Activated CD4-positive, CD25-positive, alpha-beta regulatory T cell treated with anti-CD3 and anti-CD28 coated beads, Interleukin-2, amount 50 U/mL, for 24 hours (primary cell): Measurements from ENCODE around the gene GOLGA6L10.
"Not testable (repeated sequence)": the region's sequence is repeated elsewhere in the genome, so short reads cannot be mapped to it uniquely, and the experiment has no call there.

Source experiments
- ATAC-seq, 2 donors: fragments of 150-1000 bp; cut with Tn5 transposase; one replicate each; pipeline ENCODE4 v1.10.0; 2021; ENCODE audit warnings: mild to moderate bottlenecking in 1 of 2, moderate library complexity in 1 of 2

GOLGA6L10 gene

DNA sequence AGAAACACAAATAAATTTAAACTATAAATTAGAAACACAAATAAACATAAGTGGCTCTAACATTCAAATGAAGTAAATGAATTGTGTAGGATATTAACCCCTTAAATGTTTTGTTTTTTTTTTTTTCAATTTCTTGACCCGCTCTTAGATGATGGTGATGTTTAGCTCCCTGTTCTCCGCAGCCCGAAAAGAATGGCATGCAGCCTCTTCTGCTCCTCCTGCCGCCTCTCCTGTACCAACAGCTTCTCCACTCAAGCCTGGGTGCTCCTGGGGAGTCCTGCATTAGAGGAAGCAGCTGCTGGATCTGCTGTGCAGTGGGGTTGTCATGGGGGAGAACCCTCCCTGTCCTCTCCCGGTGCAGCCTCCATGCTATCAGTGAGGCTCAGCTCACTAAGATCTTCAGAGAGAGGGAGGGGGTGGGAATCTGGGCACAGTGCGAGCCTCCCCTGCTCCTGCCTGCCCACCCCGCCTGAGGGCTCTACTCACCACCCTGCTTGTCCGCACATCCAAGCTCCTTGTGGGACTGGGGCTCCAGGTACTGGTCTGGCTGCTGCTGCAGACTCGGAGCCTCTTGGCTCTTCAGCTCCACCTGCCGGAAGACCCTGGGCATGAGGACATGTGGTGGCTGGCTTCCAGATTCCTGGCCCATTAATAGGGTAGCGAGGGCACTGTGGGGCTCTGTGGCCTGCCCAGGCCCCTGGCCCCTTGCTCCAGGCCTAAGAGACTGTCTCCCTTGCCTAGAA is 6.5 kb downstream of the GOLGA6L10 start:
- not testable (repeated sequence) for ATAC-seq

DNA sequence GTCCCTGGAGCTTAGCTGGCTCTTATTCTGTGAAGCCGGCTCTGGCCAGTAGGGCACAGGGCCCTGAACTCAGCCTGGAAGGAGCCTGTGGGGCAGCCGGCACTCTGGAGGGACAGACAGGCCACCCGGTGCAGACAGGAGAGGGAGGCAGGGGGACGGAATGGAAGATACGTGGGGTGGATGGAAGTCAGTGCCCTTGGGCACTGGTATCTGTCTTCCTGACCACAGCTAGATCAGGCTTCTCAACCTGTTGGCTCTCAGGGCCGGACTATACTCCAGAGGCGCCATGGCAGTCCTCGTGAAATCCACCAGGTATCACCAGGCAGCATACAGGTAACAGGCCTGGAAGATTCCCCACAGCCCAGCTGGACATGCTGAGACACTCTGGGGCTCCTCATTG is 10.7 kb downstream of the GOLGA6L10 start:
- not testable (repeated sequence) for ATAC-seq

DNA sequence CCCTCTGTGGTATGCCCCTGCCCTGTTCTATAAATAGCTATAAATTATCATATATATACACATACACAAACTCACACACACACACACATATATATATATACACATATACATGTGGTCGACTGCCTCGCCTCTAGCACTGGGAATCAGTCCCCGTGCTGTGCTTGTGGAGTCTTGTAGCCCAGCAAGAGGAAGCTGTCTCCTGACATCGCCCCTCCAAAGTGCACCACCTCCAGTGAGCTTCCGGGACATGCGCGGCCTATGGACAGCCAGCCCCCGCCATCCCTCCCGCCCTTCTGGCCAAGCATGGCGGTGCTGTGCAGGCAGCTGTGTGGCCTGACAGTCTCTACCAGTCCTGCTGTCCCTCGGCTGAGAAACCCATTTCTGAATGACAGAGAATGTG is 11.2 kb downstream of the GOLGA6L10 start:
- not testable (repeated sequence) for ATAC-seq

DNA sequence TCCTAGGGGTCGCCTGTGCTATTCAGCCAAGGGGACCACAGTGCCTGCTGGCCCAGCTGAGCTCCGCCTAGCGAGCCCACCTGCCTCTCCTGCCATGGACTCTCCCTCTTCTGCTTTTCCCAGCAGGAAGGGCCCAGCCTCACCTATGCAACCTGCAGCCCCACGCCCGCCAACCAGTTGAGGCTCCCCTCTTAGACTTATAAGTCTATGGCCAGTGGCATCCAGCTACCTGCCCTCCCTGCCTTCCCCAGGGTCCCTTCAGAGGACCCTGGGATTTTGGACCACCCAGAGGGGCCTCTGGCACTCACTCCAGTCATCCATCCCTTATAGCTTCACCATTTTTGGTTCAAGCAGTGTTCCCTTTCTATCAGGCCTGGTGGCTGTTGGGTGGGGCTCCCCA is 12.2 kb downstream of the GOLGA6L10 start:
- ATAC-seq, result not testable (repeated sequence)

DNA sequence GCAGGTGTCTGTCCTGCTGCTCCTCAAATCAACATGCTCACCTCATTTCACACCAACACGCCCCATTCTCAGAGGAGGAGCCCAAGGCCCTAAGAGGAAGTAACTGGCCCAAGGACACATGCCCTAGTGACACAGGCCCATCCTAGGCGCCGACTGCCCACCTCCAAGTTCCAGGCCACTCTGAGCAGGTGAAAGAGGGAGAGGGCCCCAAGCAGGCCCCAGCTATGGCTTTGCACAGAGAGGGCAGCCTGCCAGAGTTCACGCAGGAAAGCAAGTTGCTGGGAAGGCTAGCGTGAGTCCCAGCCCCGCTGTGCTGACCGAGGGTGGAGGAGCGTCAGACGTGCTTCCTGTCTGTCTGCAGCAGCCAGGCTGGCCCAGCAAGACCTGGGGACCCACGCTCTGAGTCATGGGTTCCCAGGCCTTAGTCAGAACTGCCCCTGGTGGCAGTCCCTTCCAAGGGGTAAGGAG is 13.1 kb downstream of the GOLGA6L10 start:
- peak in 1 of 2 donors; percentile 48 for ATAC-seq

DNA sequence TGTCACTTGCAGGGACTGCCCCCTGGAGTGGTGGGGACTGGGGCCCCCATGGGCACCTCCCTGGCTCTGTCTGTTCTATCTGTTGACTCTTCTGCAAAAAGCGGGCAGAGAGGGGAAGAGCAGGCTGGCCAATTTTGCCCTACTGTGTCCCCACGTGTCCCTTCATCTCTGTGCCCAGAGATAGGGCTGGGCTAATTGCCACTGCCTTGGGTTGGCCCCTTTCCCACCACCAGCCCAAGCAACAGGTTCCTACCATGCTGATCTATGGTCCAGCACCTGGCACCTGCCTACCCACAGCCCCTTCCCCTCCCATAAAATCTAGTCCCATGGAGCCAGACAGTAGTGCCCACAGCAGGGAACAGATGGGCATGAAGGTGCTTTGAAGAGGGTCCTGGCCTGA is 14.3 kb downstream of the GOLGA6L10 start:
- not testable (repeated sequence) for ATAC-seq

DNA sequence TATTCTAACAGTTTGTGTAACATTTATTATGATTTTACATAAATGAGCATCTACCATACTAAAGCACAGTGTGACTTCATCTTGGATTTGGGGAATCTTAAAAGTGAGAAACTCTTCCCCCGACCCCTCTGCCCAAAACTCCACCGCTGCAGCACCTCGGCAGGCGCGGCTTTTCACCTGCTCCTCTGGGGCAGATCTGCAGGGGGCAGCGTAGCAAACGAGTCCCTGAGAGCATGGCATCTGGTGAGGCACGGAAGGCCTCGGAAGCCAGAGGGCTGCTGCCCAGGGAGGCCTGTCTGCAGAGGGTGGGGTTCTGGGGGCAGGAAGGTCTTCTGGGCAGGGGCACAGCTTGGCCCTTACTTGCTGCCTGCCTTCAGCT is 14.7 kb downstream of the GOLGA6L10 start:
- ATAC-seq, result not testable (repeated sequence)

DNA sequence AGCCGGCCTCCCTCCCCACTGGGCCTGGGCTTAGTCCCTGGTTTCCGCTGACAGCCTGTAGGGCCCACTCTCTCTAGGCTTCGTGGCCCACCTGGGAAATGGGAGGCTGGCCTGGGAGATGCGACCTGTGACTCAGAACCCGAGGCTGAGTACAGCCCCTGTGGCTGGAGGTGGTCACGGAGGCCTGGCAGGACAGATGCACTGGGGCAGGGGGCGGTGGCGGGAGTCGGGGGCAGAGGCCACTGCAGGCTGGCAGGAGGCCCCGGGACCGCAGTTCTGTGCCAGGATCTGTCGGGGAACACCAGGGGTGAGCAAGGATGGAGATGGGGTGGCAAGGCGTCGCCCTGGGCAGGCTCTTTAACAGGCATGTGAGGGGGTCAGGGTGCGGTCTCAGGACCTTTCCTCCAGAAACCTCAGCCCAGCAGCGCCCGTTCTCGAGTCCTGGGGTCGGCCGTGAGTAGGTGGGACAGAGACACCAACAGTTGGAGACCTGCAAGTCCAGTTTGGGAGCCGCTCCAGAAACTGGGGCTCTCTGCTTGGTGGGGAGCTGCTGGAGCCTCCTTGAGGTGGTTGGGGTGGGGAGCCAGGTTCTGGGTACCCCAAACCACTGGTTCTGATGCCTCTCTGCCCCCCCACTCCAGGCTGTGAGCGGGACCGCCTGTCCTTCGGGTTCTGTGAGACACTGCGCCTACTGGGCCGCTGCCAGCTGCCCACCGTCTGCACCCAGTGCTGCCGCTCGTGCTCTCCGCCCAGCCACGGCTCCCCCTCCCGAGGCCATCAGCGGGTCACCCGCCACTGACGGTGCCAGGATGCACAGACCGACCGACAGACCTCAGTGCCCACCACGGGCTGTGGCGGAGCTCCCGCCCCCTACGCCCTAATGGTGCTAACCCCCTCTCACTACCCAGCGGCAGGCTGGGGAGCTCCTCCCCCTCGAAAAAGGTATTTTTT is 15.4 kb downstream of the GOLGA6L10 start:
- not testable (repeated sequence) for ATAC-seq

DNA sequence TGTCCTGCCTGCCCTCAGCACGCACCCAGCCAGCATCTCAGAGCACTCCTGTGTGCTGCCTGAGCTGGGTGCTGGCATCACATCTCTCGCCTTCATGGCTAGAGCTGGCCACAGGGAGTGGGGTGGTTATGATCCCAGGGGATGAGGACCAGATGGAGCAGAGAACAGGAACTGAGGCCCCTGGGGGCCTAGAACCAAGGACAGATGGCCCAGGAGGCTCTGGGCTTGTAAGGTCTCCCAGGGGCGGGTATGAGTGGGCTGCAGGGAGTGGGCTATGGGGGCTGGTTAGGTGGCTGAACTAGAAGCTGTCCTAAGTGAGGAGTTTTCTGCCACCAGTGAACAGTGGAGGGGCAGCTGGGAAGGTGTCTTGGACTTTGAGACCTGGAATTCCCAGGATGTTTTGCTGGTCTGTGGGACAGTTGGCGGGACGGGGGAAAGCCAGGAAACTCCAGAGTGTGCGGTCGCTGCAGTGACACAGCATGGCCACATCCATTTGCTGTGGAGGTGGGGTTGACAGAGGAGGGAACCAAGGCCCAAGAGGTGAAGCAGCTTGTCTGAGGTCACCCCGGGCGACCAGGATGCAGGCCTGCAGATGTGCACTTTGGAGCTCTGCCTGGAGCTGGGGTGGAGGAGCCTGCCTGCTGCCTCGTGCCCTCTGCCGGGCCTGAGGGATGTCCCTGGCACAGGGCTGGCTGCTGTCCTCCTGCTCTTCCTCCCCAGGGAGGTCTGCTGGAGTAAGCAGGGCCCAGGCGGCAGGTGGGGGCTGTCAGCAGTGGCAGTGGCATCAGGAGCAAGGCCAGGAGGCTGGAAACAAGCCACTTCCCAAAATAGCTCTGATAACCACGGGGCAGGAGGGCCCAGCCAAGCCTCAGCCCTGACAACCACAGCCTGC is 16.3 kb downstream of the GOLGA6L10 start:
- ATAC-seq, result not testable (repeated sequence)

DNA sequence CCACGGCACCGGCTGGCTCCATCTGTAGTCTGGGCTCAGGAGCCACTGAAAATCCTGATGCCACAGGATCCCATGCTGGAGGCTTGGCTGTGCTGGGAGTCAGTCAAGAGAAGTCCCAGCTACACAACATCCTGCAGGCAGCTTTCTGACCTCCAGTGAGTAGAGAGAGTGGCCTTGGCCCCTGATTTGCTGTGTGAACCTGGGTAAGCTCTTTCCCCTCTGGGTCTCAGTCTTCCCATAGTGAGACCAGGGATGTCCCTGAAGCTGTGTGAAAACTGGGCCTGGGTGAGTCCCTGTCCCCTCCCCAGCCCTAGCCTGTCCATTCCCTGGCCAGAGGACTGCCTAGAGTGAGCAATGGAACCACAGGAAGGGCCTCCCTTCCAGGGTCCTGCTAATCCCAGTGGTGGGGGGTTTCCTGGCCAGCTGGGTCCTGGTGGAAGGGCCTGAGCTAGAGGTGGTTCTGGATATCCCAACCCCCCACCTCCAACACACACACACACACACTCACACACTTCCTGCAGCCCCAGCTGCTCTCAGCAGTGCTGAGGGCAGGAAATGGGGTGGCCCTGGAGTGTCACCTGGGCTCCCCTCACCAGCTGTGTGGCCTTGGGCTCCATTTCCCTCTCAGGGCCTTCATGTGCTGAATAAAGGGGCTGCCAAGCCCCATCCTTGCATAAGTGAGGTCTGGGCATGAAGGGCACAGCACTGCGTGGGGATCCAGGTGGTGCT is 17.5 kb downstream of the GOLGA6L10 start:
- ATAC-seq, result peak; percentile 40 to 51

DNA sequence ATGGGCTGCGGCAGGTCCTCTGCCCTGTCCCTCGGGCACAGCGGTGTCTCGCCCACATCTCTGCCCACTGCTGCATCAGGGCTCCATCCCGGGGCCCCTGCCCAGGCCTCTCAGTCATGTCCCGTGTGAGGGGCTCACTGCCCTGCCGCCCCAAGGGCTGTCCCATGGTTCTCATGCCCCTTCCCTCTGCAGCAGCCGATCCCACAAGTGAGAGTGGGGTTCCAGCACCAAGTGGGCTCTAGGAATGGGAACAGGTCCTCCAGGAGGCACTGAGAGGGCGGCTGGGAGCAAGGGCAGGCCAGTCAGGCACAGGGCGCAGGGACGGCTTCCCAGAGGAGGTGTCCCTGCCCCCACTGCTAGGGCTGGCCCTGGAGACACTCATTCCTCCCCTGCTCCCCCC is 18.4 kb downstream of the GOLGA6L10 start:
- ATAC-seq, result not testable (repeated sequence)

DNA sequence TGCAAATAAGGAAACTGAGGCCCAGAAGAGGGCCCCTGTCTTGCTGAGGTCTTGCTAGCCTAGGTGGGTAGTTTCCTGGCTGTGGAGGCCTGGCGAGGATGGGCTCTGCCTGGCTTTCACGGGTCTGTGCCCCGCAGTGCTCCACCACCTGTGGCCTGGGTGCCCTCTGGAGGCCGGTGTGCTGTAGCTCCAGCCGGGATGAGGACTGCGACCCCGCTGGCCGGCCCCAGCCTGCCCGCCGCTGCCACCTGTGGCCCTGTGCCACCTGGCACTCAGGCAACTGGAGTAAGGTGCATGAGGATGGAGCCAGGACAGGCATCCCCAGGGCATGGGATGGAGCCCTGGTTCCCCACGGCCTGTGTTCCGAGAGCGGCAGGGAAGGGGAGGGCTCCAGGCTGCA is 20.2 kb downstream of the GOLGA6L10 start:
- not testable (repeated sequence) for ATAC-seq

DNA sequence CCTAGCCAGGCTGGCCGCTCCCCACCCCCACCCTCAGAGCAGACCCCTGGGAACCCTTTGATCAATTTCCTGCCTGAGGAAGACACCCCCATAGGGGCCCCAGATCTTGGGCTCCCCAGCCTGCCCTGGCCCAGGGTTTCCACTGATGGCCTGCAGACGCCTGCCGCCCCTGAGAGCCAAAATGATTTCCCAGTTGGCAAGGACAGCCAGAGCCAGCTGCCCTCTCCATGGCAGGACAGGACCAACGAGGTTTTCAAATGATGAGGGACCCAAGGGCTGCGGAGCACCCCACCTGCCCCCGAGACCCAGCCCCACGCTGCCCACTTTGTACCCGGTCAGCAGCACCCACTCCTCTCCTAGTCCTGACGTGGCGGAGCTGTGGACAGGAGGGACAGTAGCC is 21.9 kb downstream of the GOLGA6L10 start:
- not testable (repeated sequence) for ATAC-seq

DNA sequence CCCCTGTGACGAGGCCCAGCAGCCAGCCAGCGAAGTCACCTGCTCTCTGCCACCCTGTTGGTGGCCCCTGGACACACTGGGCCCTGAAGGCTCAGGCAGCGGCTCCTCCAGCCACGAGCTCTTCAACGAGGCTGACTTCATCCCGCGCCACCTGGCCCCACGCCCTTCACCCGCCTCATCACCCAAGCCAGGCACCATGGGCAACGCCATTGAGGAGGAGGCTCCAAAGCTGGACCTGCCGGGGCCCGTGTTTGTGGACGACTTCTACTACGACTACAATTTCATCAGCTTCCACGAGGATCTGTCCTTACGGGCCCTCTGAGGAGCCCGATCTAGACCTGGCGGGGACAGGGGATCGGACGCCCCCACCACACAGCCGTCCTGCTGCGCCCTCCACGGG is 22.4 kb downstream of the GOLGA6L10 start:
- ATAC-seq, result not testable (repeated sequence)

DNA sequence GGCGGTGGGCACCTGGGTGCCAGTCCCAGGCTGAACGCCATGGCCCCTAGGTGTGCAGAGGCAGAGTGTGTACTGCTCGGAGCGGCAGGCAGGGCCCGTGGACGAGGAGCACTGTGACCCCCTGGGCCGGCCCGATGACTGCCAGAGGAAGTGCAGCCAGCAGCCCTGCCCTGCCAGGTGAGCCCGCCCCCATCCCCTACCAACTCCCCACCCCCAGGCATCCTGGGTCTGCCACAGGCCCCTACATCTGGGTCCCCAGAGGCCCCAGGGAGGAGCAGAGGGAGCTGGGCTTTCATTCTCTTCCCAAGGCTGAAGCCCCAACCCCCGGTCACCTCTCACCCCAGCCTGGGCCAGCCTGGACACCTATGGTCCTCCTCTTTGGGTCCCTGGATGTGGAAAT is 23.6 kb downstream of the GOLGA6L10 start:
- ATAC-seq, result not testable (repeated sequence)

DNA sequence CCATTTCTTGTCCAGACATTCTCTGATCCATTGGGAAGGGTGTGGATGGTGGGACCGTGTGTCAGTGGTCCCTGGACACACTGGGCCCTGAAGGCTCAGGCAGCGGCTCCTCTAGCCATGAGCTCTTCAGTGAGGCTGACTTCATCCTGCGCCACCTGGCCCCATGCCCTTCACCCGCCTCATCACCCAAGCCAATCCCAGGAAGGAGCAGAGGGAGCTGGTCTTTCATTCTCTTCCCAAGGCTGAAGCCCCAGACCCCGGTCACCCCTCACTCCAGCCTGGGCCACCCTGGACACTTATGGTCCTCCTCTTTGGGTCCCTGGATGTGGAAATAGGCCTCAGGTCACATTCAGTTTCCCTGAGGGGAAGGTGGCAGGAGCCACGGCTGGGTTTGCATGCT is 24.4 kb downstream of the GOLGA6L10 start:
- not testable (repeated sequence) for ATAC-seq

DNA sequence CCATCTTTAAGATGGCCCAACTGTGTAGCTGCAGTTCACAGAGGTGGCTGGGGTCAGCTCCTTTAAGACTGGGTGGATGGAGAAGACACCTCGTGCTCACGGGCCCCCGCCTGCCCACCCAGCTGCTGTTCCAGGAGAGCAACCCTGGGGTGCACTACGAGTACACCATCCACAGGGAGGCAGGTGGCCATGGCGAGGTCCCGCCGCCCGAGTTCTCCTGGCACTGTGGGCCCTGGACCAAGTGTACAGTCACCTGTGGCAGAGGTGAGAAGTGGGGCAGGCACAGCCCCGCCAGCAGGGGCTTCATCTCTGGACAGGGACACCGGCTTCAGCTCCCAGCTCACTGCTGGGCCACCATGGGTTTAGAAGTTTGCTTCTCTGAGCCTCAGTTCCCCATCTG is 26.8 kb downstream of the GOLGA6L10 start:
- ATAC-seq, result not testable (repeated sequence)

DNA sequence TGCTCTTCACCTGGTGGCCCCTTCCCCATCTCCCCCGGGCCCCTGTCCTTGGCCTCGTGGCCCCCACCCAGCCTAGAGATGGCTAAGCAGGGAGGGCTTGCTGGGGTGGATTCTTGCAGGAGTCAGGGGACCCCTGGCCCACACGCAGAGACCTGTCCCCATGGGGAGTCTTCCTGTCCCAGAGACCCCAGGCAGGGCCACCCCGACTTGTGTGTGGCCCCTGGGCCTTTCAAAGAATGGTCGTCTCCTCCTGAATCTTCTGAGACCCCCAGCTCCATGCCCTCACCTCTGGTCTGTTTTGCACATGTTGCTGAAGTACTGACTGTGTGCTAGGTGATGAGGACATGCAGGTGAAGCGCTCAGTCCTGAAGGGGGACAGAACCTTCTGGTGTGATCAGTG is 28.4 kb downstream of the GOLGA6L10 start:
- ATAC-seq, result not testable (repeated sequence)

DNA sequence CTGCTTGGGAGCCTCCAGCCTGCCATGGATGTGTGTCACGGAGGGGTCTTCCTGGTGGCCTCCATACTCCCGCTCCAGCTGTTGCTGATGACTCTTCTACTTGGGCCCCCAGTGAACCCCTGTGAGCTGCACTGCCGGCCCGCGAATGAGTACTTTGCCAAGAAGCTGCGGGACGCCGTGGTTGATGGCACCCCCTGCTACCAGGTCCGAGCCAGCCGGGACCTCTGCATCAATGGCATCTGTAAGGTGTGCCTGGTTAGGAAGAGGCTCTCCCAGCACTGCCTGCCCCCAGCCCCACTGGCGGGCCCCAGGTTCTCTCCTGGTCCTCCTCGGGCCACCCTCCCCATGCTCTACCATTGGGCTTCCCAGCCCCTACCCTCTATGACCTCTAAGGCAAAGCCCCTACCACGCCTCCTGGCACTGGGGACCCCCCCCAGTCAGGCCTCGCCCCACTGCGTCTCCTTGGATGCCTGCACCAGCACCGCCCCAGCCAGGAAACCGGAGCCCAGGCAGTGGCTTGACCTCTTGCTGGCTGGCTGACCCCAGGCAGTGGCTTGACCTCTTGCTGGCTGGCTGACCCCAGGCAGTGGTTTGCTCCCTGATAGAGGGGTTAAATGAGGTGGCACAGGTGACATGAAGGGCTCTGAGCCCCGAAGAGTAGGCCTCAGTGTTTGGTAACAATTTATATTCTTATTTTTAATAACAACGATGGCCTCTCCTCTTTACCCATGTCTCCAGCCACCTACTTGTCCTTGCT is 29.6 kb downstream of the GOLGA6L10 start:
- ATAC-seq, result not testable (repeated sequence)

DNA sequence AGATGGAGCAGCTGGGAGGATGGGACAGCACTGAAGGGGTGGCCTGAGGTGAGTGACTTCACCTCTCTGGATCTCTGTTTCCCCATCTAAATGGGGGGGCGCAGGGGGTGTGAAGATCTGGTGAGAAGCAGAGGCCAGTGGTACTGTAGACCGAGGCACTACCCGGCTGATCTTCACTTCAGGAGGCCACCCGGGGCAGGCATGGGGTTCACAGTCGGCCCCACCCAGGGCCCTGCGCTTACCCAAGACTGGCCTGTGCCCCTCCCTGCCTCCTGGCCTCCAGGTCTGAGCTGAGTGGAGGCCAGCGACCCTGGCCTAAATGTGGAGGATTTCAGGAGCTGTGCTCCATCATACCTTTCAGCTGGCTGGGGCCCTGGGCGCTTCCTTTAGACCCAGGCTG is 31.0 kb downstream of the GOLGA6L10 start:
- not testable (repeated sequence) for ATAC-seq

DNA sequence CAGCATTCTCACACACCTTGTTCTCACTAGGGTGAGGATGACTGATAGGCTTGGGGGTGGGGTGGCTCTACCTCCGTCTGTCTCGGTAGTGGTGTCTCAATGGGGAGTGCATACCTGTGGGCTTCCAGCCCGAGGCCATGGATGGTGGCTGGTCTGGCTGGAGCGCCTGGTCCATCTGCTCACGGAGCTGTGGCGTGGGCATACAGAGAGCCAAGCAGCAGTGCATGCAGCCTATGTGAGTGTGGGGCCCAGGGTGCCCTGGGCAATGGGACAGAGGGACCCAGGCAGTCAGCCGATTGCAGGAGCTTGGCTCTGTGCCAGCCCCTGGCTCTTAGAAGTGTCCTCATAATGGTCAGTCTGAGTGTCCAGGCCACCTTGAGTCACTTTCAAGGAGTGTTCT is 31.8 kb downstream of the GOLGA6L10 start:
- ATAC-seq, result not testable (repeated sequence)
